ENCODE data around the gene DHX58. TPM values are rescaled to one million over a fixed set of nuclear protein-coding genes. Genes with fewer than 3 reads are reported as not detected.

The DHX58 gene
- total RNA-seq, 6 donors from 2014 or later = 15.8 to 56.6 (median 32.6) TPM

- no peak for TF ChIP-seq CTCF (IDR thresholded peaks at IDR 0.05)
- TF ChIP-seq EP300 (IDR thresholded peaks at IDR 0.05) = no peak
- TF ChIP-seq POLR2A (IDR thresholded peaks at IDR 0.05) = no peak
- TF ChIP-seq POLR2AphosphoS5 (IDR thresholded peaks at IDR 0.05) = no peak
- DNase-seq = no peak
Observed at GRCh38 chr17:42065201-42065600, 47.3 kb downstream of the DHX58 start.

GRCh38 chr17:42062681-42063080 is 49.8 kb downstream of the DHX58 start:
- Histone ChIP-seq H3K27me3 (no peaks in the 10 kb centered on the region), H3K4me3 (no peak overlapping the region), H3K36me3 (no peaks in the 10 kb centered on the region), H3K27ac (peak overlapping the region in 1 of 4 donors; percentile 43), H3K4me1 (peaks cover 0 to 9% (median 2%) of the 10 kb centered on the region in 4 donors), H3K9me3 (no peaks in the 10 kb centered on the region)
- WGBS, 2 donors = 88 to 97% methylated on average over 13 to 14 of the region's 14 CpGs
- ATAC-seq (ENCODE audit: low FRiP score in 2 of 2) (no peak), DNase-seq (no peak)
- TF ChIP-seq POLR2A (IDR thresholded peaks at IDR 0.05) (no peak), EP300 (IDR thresholded peaks at IDR 0.05) (no peak), CTCF (IDR thresholded peaks at IDR 0.05) (no peak), POLR2AphosphoS5 (IDR thresholded peaks at IDR 0.05) (no peak)

More at GRCh38 chr17:42065201-42065600, 47.3 kb downstream of the DHX58 start:
- no peak overlapping the region for H3K4me3 ChIP-seq
- no peaks in the 10 kb centered on the region for H3K36me3 ChIP-seq
- H3K4me1 ChIP-seq = peaks cover 0 to 9% (median 2%) of the 10 kb centered on the region in 4 donors
- no peak for ATAC-seq (ENCODE audit: low FRiP score in 2 of 2)
- no peak overlapping the region for H3K27ac ChIP-seq
- H3K9me3 ChIP-seq = no peaks in the 10 kb centered on the region
- 70 to 75% methylated on average over 2 of the region's 2 CpGs for WGBS, 2 donors
- H3K27me3 ChIP-seq = no peaks in the 10 kb centered on the region

- H3K4me3 ChIP-seq = no peak overlapping the region
- no peak overlapping the region for H3K27ac ChIP-seq
- no peak for TF ChIP-seq POLR2AphosphoS5 (IDR thresholded peaks at IDR 0.05)
- TF ChIP-seq EP300 (IDR thresholded peaks at IDR 0.05) = no peak
- no peak for TF ChIP-seq CTCF (IDR thresholded peaks at IDR 0.05)
- no peak for TF ChIP-seq POLR2A (IDR thresholded peaks at IDR 0.05)
- ATAC-seq (ENCODE audit: low FRiP score in 2 of 2) (no peak), DNase-seq (no peak)
- no peaks in the 10 kb centered on the region for H3K9me3 ChIP-seq
- 63 to 74% methylated on average over 3 to 5 of the region's 5 CpGs for WGBS, 2 donors
- H3K36me3 ChIP-seq = no peaks in the 10 kb centered on the region
- peaks cover 0 to 9% (median 2%) of the 10 kb centered on the region in 4 donors for H3K4me1 ChIP-seq
- H3K27me3 ChIP-seq = no peaks in the 10 kb centered on the region
Observed at GRCh38 chr17:42061646-42062487, 50.6 kb downstream of the DHX58 start.

GRCh38 chr17:42060231-42060630 is 52.3 kb downstream of the DHX58 start:
- no peaks in the 10 kb centered on the region for H3K36me3 ChIP-seq
- TF ChIP-seq POLR2A (IDR thresholded peaks at IDR 0.05) = no peak
- no peak for TF ChIP-seq CTCF (IDR thresholded peaks at IDR 0.05)
- no peak for TF ChIP-seq EP300 (IDR thresholded peaks at IDR 0.05)
- TF ChIP-seq POLR2AphosphoS5 (IDR thresholded peaks at IDR 0.05) = no peak
- WGBS, 2 donors = 84 to 87% methylated on average over 4 of the region's 4 CpGs
- H3K9me3 ChIP-seq = no peaks in the 10 kb centered on the region
- H3K27ac ChIP-seq = no peak overlapping the region
- ATAC-seq (ENCODE audit: low FRiP score in 2 of 2) (no peak), DNase-seq (no peak)
- peaks cover 0 to 9% (median 2%) of the 10 kb centered on the region in 4 donors for H3K4me1 ChIP-seq
- no peak overlapping the region for H3K4me3 ChIP-seq
- H3K27me3 ChIP-seq = no peaks in the 10 kb centered on the region
